ENCODE measurements around the gene COX6A1. TPM values are rescaled to one million over a fixed set of nuclear protein-coding genes. Genes with fewer than 3 reads are reported as not detected.

COX6A1 gene
- total RNA-seq, 1 experiment from 2014 or later = 430 TPM

Other genes starting within 250 kb of the COX6A1 start
- 27.0 and 39.4 TPM in 2 replicates for gene GCN1, start 243.4 kb upstream of the COX6A1 start, total RNA-seq (2014; rRNA removed; shearing (Covaris generic))
- gene RPLP0, start 237.0 kb upstream of the COX6A1 start, total RNA-seq (2014; rRNA removed; shearing (Covaris generic)) = 3,658 and 4,112 TPM in 2 replicates
- gene PXN, start 172.4 kb upstream of the COX6A1 start, total RNA-seq (2014; rRNA removed; shearing (Covaris generic)) = 51.0 and 57.9 TPM in 2 replicates
- gene RNU4-2, start 146.2 kb upstream of the COX6A1 start, total RNA-seq (2014; rRNA removed; shearing (Covaris generic)) = under 0.01 TPM in 2 replicates
- gene RNU4-1, start 144.9 kb upstream of the COX6A1 start, total RNA-seq (2014; rRNA removed; shearing (Covaris generic)) = under 0.01 TPM in 2 replicates
- gene SIRT4, start 135.8 kb upstream of the COX6A1 start, total RNA-seq (2014; rRNA removed; shearing (Covaris generic)) = 1.9 and 2.2 TPM in 2 replicates
- 1.1 TPM in 1 of 2 replicates, not detected in the other for gene PLA2G1B, start 110.3 kb upstream of the COX6A1 start, total RNA-seq (2014; rRNA removed; shearing (Covaris generic))
- not detected in 2 replicates for gene MSI1, start 68.9 kb upstream of the COX6A1 start, total RNA-seq (2014; rRNA removed; shearing (Covaris generic))
- 26.9 and 33.5 TPM in 2 replicates for gene TRIAP1, start 8.3 kb downstream of the COX6A1 start, total RNA-seq (2014; rRNA removed; shearing (Covaris generic))
- 17.7 and 17.8 TPM in 2 replicates for gene GATC, start 8.3 kb downstream of the COX6A1 start, total RNA-seq (2014; rRNA removed; shearing (Covaris generic))
- 172 and 194 TPM in 2 replicates for gene SRSF9, start 31.6 kb downstream of the COX6A1 start, total RNA-seq (2014; rRNA removed; shearing (Covaris generic))
- 585 and 618 TPM in 2 replicates for gene DYNLL1, start 58.0 kb downstream of the COX6A1 start, total RNA-seq (2014; rRNA removed; shearing (Covaris generic))
- gene COQ5, start 91.0 kb downstream of the COX6A1 start, total RNA-seq (2014; rRNA removed; shearing (Covaris generic)) = 32.3 and 34.1 TPM in 2 replicates
- 60.8 and 74.8 TPM in 2 replicates for gene RNF10, start 96.2 kb downstream of the COX6A1 start, total RNA-seq (2014; rRNA removed; shearing (Covaris generic))
- gene POP5, start 143.3 kb downstream of the COX6A1 start, total RNA-seq (2014; rRNA removed; shearing (Covaris generic)) = 80.9 and 89.1 TPM in 2 replicates
- gene CABP1, start 202.5 kb downstream of the COX6A1 start, total RNA-seq (2014; rRNA removed; shearing (Covaris generic)) = 0.10 TPM in 1 of 2 replicates, not detected in the other
- gene MLEC, start 249.0 kb downstream of the COX6A1 start, total RNA-seq (2014; rRNA removed; shearing (Covaris generic)) = 80.7 and 87.7 TPM in 2 replicates